Measurements from ENCODE around the gene PDZD2. TPM values are rescaled to one million over a fixed set of nuclear protein-coding genes. Genes with fewer than 3 reads are reported as not detected.
"Not testable (repeated sequence)": the region's sequence is repeated elsewhere in the genome, so short reads cannot be mapped to it uniquely, and the experiment has no call there.

PDZD2 gene
- total and polyA plus RNA-seq, 4 donors = 2.8 to 18.0 (median 5.3) TPM

DNA sequence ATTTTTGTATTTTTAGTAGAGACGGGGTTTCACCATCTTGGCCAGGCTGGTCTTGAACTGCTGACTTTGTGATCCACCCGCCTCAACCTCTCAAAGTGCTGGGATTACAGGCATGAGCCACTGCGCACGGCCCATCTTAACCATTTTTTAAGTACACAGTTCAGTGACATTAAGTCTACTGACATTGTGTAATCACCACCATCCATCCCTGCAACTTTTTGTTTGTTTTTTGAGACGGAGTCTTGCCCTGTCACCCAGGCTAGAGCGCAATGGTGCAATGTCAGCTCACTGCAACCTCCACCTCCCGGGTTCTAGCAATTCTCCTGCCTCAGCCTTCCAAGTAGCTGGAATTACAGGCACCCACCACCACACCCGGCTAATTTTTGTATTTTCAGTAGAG is 480.0 kb downstream of the PDZD2 start:
- intact Hi-C loops (cut with DNase I); H3K4me3 ChIP-seq (ENCODE audit: low read length in 2 of 2); H3K4me1 ChIP-seq (ENCODE audit: control insufficient read depth in 1 of 2, insufficient read depth in 2 of 2, low read length in 2 of 2); H3K9me3 ChIP-seq (ENCODE audit: control insufficient read depth, low read length); H3K27me3 ChIP-seq (ENCODE audit: control insufficient read depth in 1 of 2, insufficient read depth in 2 of 2, low read length in 1 of 2); H3K27ac ChIP-seq (ENCODE audit: low read depth in 1 of 2, low read length in 2 of 2); DNase-seq; H3K36me3 ChIP-seq (ENCODE audit: control insufficient read depth in 1 of 2, insufficient read depth in 2 of 2, low read length in 1 of 2); ATAC-seq (ENCODE audit: low FRiP score): not testable (repeated sequence)
- WGBS, 2 donors = 96 to 97% methylated on average over 8 of the region's 8 CpGs

DNA sequence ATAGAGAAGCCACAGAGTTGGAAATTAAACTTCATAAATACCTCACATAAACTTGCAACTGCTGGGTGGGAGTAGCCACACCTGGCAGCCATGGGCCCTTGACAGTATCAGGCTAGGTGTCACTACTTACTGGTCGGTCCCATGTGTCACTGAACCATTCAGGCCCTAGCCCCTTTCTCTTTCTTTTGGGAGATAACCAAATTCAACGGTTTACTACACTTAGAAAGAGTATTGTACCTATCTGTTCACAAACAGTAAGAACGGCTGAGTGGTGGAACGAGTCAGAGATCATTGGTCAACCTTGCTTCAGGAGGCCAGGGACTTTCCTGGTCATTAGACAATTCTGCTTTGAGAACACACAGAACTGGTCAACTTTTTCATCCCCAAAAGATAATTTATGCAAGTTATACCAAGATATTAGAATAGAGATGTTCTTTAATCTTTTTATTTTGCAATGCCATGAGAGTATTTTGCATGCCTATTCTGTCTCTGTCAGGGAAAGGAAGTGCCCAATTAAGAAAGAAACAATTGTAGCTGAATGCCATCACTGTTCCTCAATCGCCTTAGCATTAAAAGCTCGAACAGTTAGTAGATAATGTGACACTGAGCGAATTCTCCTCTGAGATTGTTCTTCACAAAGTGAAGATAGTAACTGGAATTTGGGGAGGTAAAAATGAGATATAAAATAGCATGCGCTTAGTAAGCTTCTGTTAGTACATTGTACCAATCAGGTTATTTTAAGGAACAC is 484.3 kb downstream of the PDZD2 start:
- 93% methylated on average over 8 of the region's 8 CpGs for WGBS, 2 donors
- Histone ChIP-seq H3K4me1 (ENCODE audit: control insufficient read depth in 1 of 2, insufficient read depth in 2 of 2, low read length in 2 of 2) (no peaks in the 10 kb centered on the region), H3K36me3 (ENCODE audit: control insufficient read depth in 1 of 2, insufficient read depth in 2 of 2, low read length in 1 of 2) (peaks cover 0 to 4% of the 10 kb centered on the region in 2 donors), H3K4me3 (ENCODE audit: low read length in 2 of 2) (no peak overlapping the region), H3K9me3 (ENCODE audit: control insufficient read depth, low read length) (no peaks in the 10 kb centered on the region), H3K27me3 (ENCODE audit: control insufficient read depth in 1 of 2, insufficient read depth in 2 of 2, low read length in 1 of 2) (no peaks in the 10 kb centered on the region), H3K27ac (ENCODE audit: low read depth in 1 of 2, low read length in 2 of 2) (no peak overlapping the region)
- intact Hi-C loops (cut with DNase I) = no loop called here
- ATAC-seq (ENCODE audit: low FRiP score) (no peak), DNase-seq (no peak)

DNA sequence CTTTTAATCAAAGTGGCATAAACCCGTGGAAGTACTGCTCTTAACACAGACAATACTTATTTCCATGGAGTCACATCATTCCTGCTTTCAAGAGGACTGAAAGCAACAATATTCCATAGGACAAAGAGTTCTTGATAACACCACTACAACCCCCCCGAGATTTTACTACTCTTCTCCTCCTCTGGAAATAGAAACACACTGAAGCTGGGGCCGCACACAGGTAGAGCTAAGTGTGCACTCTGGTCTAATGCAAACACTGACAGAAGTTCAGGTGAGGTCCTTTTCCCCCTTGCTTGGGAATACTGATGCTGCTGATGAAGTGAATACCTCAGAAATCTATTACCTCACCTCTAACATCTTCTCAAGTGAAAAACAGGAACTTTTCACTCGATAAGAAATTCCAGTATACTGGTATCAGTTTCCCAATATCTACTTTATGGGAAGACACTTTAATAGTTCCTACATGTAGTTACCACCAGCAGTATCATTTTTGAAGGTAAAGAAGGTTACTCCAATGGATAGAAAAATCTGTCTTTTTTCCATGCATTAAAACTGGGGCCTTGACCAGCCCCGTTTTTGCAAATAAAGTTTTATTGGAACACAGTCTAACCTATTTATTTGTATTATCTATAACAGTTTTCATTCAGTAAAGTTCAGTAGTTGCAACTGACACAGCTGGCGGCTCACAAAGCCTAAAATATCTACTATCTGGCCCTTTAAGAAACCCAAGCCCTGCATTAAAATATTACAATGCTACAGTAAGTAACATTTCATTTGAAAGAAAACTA is 485.2 kb downstream of the PDZD2 start:
- intact Hi-C loops (cut with DNase I) = no loop called here
- peaks cover 0 to 4% of the 10 kb centered on the region in 2 donors for H3K36me3 ChIP-seq (ENCODE audit: control insufficient read depth in 1 of 2, insufficient read depth in 2 of 2, low read length in 1 of 2)

DNA sequence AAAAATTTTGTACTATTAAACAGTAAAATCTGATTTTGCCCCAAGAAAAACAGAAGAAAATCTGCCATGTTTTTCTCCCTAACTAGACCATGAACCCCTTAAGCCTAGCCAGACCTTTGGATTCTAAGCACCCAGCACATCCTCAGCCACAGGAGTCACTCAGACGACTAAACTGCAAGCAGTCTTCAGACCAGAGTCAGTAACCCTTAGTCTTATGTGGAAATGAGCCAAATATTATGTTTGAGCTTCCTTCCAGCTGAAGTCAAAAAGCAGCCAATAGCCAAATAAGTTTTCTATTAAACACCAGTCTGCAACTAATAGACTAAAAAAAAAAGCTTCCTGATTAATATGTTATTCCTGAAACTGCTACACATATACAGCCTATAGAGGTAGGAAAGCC is 487.8 kb downstream of the PDZD2 start:
- no peaks in the 10 kb centered on the region for H3K27me3 ChIP-seq (ENCODE audit: control insufficient read depth in 1 of 2, insufficient read depth in 2 of 2, low read length in 1 of 2)
- ATAC-seq (ENCODE audit: low FRiP score) (no peak), DNase-seq (no peak)
- WGBS, 2 donors = 24 to 30% methylated on average over 1 of the region's 1 CpG
- peaks cover 0 to 2% of the 10 kb centered on the region in 2 donors for H3K36me3 ChIP-seq (ENCODE audit: control insufficient read depth in 1 of 2, insufficient read depth in 2 of 2, low read length in 1 of 2)
- no peak overlapping the region for H3K4me3 ChIP-seq (ENCODE audit: low read length in 2 of 2)
- H3K27ac ChIP-seq (ENCODE audit: low read depth in 1 of 2, low read length in 2 of 2) = no peak overlapping the region
- intact Hi-C loops (cut with DNase I) = no loop called here
- no peaks in the 10 kb centered on the region for H3K9me3 ChIP-seq (ENCODE audit: control insufficient read depth, low read length)
- H3K4me1 ChIP-seq (ENCODE audit: control insufficient read depth in 1 of 2, insufficient read depth in 2 of 2, low read length in 2 of 2) = no peaks in the 10 kb centered on the region

More for the DNA sequence above, 485.2 kb downstream of the PDZD2 start:
- 84 to 87% methylated on average over 6 of the region's 6 CpGs for WGBS, 2 donors
- H3K4me1 ChIP-seq (ENCODE audit: control insufficient read depth in 1 of 2, insufficient read depth in 2 of 2, low read length in 2 of 2) = no peaks in the 10 kb centered on the region
- no peak overlapping the region for H3K27ac ChIP-seq (ENCODE audit: low read depth in 1 of 2, low read length in 2 of 2)
- no peak overlapping the region for H3K4me3 ChIP-seq (ENCODE audit: low read length in 2 of 2)
- DNase-seq = no peak
- ATAC-seq (ENCODE audit: low FRiP score) = no peak
- H3K9me3 ChIP-seq (ENCODE audit: control insufficient read depth, low read length) = no peaks in the 10 kb centered on the region
- no peaks in the 10 kb centered on the region for H3K27me3 ChIP-seq (ENCODE audit: control insufficient read depth in 1 of 2, insufficient read depth in 2 of 2, low read length in 1 of 2)

DNA sequence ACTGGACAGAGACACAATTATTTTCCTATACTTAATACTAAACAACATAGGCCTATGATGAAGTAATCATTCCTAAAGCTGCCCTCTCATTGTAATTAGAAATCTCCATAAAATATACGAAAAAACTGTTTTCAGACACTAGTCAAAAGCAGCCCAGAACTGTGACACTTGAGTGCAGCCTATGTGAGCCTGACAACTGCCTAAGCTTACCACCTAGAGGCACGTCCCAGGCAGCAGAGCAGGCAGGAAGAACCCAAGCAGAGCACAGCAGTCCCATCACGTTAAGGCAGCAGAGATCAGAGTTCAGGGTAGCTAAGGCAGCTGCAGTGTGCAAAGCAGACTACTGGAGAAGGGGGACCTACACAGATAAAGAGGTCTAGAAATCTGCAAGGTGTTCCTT is 488.8 kb downstream of the PDZD2 start:
- intact Hi-C loops (cut with DNase I) = no loop called here
- peaks cover 0 to 2% of the 10 kb centered on the region in 2 donors for H3K36me3 ChIP-seq (ENCODE audit: control insufficient read depth in 1 of 2, insufficient read depth in 2 of 2, low read length in 1 of 2)

DNA sequence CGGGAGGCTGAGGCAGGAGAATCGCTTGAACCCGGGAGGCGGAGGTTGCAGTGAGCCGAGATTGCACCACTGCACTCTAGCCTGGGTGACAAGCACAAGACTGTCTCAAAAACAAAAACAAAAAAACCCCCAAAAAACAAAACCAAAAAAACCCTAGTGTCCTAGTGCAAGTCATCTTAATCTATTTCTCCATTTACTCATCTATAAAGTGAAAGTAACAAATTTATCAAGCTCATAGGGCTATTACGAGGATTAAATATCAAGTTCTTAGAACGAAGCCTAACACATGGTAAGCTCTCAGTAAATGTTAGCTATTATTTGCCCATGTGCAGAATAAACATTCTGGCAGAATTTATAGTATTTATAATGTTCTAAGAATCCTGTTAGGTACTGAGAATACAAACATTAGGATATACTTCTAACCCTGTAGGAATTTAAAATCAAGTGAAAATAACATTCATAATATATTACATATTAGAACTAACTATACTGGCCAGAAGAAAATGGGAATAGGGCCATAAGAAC is 490.2 kb downstream of the PDZD2 start:
- Histone ChIP-seq H3K27me3 (ENCODE audit: control insufficient read depth in 1 of 2, insufficient read depth in 2 of 2, low read length in 1 of 2) (no peaks in the 10 kb centered on the region), H3K4me1 (ENCODE audit: control insufficient read depth in 1 of 2, insufficient read depth in 2 of 2, low read length in 2 of 2) (peaks cover 2% of the 10 kb centered on the region in 2 donors), H3K27ac (ENCODE audit: low read depth in 1 of 2, low read length in 2 of 2) (peak overlapping the region in 1 of 2 donors; percentile 67), H3K9me3 (ENCODE audit: control insufficient read depth, low read length) (no peaks in the 10 kb centered on the region), H3K36me3 (ENCODE audit: control insufficient read depth in 1 of 2, insufficient read depth in 2 of 2, low read length in 1 of 2) (peaks cover 0 to 2% of the 10 kb centered on the region in 2 donors), H3K4me3 (ENCODE audit: low read length in 2 of 2) (no peak overlapping the region)
- 63 to 72% methylated on average over 7 of the region's 7 CpGs for WGBS, 2 donors
- ATAC-seq (ENCODE audit: low FRiP score) (no peak), DNase-seq (no peak)
- intact Hi-C loops (cut with DNase I) = no loop called here

More for the DNA sequence above, 488.8 kb downstream of the PDZD2 start:
- no peaks in the 10 kb centered on the region for H3K9me3 ChIP-seq (ENCODE audit: control insufficient read depth, low read length)
- 71% methylated on average over 3 of the region's 3 CpGs for WGBS, 2 donors
- no peaks in the 10 kb centered on the region for H3K4me1 ChIP-seq (ENCODE audit: control insufficient read depth in 1 of 2, insufficient read depth in 2 of 2, low read length in 2 of 2)
- no peak overlapping the region for H3K27ac ChIP-seq (ENCODE audit: low read depth in 1 of 2, low read length in 2 of 2)
- H3K4me3 ChIP-seq (ENCODE audit: low read length in 2 of 2) = no peak overlapping the region
- DNase-seq (no peak), ATAC-seq (ENCODE audit: low FRiP score) (no peak)
- no peaks in the 10 kb centered on the region for H3K27me3 ChIP-seq (ENCODE audit: control insufficient read depth in 1 of 2, insufficient read depth in 2 of 2, low read length in 1 of 2)

DNA sequence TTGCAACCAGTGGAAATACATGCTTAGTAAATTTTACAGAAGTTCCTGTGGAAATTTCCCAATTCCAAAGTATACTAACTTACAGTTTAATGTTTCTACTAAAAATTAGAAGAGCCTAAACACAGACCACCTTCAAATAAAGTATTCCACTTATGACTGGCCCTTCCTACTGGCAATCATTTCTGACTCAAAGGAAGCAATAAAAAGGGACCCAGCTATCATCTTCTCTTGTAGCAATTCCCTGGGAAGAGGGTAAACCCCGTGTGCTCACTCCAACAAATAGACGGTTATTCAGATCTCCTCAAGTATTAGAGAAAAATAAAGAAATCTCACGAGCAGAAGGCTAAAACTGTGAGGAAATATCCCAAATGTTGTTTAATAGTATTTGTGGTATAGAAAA is 491.9 kb downstream of the PDZD2 start:
- no peaks in the 10 kb centered on the region for H3K9me3 ChIP-seq (ENCODE audit: control insufficient read depth, low read length)
- ATAC-seq (ENCODE audit: low FRiP score) (no peak), DNase-seq (no peak)
- H3K27me3 ChIP-seq (ENCODE audit: control insufficient read depth in 1 of 2, insufficient read depth in 2 of 2, low read length in 1 of 2) = no peaks in the 10 kb centered on the region
- peaks cover 2% of the 10 kb centered on the region in 2 donors for H3K4me1 ChIP-seq (ENCODE audit: control insufficient read depth in 1 of 2, insufficient read depth in 2 of 2, low read length in 2 of 2)
- intact Hi-C loops (cut with DNase I) = no loop called here
- peaks cover 0 to 2% of the 10 kb centered on the region in 2 donors for H3K36me3 ChIP-seq (ENCODE audit: control insufficient read depth in 1 of 2, insufficient read depth in 2 of 2, low read length in 1 of 2)
- no peak overlapping the region for H3K27ac ChIP-seq (ENCODE audit: low read depth in 1 of 2, low read length in 2 of 2)
- no peak overlapping the region for H3K4me3 ChIP-seq (ENCODE audit: low read length in 2 of 2)
- 58 to 70% methylated on average over 3 of the region's 3 CpGs for WGBS, 2 donors

DNA sequence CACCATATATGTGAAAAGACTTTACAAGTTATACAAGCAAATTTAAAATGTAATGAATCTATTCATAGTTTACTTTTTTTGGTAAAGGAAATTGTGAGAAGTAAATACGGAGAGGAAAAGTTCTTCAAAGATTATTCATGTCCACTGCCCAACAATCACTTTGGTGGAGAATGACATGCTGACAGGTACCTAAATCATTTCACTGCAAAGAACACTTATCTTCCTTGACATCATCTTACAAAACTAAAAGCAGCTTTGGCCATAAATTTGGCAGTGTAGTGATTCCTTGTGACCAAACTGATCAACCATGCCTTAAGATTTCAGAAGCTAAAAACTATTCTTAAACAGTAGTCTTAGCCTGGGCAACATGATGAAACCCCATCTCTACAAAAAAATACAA is 492.7 kb downstream of the PDZD2 start:
- Histone ChIP-seq H3K4me3 (ENCODE audit: low read length in 2 of 2) (no peak overlapping the region), H3K4me1 (ENCODE audit: control insufficient read depth in 1 of 2, insufficient read depth in 2 of 2, low read length in 2 of 2) (peaks cover 2% of the 10 kb centered on the region in 2 donors), H3K27me3 (ENCODE audit: control insufficient read depth in 1 of 2, insufficient read depth in 2 of 2, low read length in 1 of 2) (no peaks in the 10 kb centered on the region), H3K9me3 (ENCODE audit: control insufficient read depth, low read length) (no peaks in the 10 kb centered on the region), H3K36me3 (ENCODE audit: control insufficient read depth in 1 of 2, insufficient read depth in 2 of 2, low read length in 1 of 2) (peaks cover 0 to 2% of the 10 kb centered on the region in 2 donors), H3K27ac (ENCODE audit: low read depth in 1 of 2, low read length in 2 of 2) (no peak overlapping the region)
- intact Hi-C loops (cut with DNase I) = no loop called here
- ATAC-seq (ENCODE audit: low FRiP score) = no peak
- DNase-seq = no peak
- 61 to 67% methylated on average over 1 of the region's 1 CpG for WGBS, 2 donors

Data from aorta (tissue), 5 donors.